ENCODE data around the gene PSMD9.

DNA sequence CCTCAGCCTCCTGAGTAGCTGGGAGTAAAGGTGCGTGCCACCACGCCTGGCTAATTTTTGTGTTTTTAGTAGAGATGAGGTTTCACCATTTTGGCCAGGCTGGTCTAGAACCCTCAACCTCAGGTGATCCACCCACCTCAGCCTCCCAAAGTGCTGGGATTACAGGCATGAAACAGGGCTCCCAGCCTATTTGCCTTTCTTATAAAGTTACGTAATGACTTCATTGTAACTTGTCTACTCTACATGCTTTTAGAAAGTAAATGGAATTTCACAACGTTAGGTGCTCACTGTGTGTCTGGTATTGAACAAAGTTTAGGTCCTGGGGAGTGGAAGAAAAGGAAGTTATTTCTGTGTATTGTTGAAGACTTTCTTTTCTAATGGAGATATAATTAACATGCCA lies 42.3 kb downstream of the PSMD9 start:
- TF ChIP-seq, protein P1, sequence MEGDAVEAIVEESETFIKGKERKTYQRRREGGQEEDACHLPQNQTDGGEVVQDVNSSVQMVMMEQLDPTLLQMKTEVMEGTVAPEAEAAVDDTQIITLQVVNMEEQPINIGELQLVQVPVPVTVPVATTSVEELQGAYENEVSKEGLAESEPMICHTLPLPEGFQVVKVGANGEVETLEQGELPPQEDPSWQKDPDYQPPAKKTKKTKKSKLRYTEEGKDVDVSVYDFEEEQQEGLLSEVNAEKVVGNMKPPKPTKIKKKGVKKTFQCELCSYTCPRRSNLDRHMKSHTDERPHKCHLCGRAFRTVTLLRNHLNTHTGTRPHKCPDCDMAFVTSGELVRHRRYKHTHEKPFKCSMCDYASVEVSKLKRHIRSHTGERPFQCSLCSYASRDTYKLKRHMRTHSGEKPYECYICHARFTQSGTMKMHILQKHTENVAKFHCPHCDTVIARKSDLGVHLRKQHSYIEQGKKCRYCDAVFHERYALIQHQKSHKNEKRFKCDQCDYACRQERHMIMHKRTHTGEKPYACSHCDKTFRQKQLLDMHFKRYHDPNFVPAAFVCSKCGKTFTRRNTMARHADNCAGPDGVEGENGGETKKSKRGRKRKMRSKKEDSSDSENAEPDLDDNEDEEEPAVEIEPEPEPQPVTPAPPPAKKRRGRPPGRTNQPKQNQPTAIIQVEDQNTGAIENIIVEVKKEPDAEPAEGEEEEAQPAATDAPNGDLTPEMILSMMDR (IDR thresholded peaks at IDR 0.05), result no peak
- TF ChIP-seq POLR2A (IDR thresholded peaks at IDR 0.05), result no peak
